ENCODE data around the gene TMPO. TPM values are rescaled to one million over a fixed set of nuclear protein-coding genes. Genes with fewer than 3 reads are reported as not detected.

TMPO gene
- total RNA-seq, 1 experiment from 2014 or later = 176 TPM

DNA sequence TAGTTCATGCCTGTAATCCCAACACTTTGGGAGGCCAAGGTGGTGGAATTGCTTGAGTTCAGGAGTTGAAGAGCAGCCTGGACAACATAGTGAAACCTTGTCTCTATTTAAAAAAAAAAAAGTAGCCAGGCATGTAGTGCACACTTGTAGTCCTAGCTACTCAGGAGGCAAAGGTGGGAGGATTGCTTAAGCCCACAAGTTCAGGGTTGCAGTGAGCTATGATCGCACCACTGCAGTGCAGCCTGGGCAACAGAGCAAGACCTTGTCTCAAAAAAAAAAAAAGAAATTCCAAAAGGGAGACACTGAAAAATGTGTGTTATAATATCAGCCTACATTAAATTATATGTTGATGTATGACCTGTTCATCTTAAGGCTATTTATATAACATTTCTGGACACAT is 14.7 kb downstream of the TMPO start (continued):
- TF ChIP-seq ZNF263 (CRISPR knock-in tag; IDR thresholded peaks at IDR 0.05; ENCODE audit: low read depth) (no peak), OVOL2 (CRISPR knock-in tag; IDR thresholded peaks at IDR 0.05; ENCODE audit: borderline replicate concordance) (no peak), SMAD3 (CRISPR knock-in tag; IDR thresholded peaks at IDR 0.05; ENCODE audit: borderline replicate concordance) (no peak), ZSCAN18 (CRISPR knock-in tag; IDR thresholded peaks at IDR 0.05) (no peak), FOXK1 (CRISPR knock-in tag; IDR thresholded peaks at IDR 0.05) (no peak), SOX15 (CRISPR knock-in tag; IDR thresholded peaks at IDR 0.05) (no peak), CREM (CRISPR knock-in tag; IDR thresholded peaks at IDR 0.05) (no peak), GRHL2 (CRISPR knock-in tag; IDR thresholded peaks at IDR 0.05; ENCODE audit: insufficient replicate concordance, severe bottlenecking) (no peak), RELA (CRISPR knock-in tag; IDR thresholded peaks at IDR 0.05; ENCODE audit: borderline replicate concordance) (no peak)
- TF ChIP-seq, protein P1, sequence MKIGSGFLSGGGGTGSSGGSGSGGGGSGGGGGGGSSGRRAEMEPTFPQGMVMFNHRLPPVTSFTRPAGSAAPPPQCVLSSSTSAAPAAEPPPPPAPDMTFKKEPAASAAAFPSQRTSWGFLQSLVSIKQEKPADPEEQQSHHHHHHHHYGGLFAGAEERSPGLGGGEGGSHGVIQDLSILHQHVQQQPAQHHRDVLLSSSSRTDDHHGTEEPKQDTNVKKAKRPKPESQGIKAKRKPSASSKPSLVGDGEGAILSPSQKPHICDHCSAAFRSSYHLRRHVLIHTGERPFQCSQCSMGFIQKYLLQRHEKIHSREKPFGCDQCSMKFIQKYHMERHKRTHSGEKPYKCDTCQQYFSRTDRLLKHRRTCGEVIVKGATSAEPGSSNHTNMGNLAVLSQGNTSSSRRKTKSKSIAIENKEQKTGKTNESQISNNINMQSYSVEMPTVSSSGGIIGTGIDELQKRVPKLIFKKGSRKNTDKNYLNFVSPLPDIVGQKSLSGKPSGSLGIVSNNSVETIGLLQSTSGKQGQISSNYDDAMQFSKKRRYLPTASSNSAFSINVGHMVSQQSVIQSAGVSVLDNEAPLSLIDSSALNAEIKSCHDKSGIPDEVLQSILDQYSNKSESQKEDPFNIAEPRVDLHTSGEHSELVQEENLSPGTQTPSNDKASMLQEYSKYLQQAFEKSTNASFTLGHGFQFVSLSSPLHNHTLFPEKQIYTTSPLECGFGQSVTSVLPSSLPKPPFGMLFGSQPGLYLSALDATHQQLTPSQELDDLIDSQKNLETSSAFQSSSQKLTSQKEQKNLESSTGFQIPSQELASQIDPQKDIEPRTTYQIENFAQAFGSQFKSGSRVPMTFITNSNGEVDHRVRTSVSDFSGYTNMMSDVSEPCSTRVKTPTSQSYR (CRISPR knock-in tag; IDR thresholded peaks at IDR 0.05) = no peak

DNA sequence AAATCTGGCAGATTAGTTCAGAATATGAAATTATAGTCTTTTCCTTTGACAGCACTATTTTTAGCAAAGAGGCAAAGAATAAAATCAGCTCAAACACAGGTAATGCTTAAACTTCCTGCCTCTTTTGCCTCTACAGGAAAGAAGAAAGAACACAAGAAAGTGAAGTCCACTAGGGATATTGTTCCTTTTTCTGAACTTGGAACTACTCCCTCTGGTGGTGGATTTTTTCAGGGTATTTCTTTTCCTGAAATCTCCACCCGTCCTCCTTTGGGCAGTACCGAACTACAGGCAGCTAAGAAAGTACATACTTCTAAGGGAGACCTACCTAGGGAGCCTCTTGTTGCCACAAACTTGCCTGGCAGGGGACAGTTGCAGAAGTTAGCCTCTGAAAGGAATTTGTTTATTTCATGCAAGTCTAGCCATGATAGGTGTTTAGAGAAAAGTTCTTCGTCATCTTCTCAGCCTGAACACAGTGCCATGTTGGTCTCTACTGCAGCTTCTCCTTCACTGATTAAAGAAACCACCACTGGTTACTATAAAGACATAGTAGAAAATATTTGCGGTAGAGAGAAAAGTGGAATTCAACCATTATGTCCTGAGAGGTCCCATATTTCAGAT is 17.4 kb downstream of the TMPO start:
- no peaks in the 10 kb centered on the region for H3K9me3 Mint-ChIP-seq
- ChIA-PET CTCF (interaction anchor here (0.6 to 2.8 kb wide), 15 partner anchors 8 to 267 kb away, joined by 3 to 23 read pairs (median 4); partner anchors contain the start of gene SLC25A3), POLR2A (no interaction called here)
- TF ChIP-seq CTCF (IDR thresholded peaks at IDR 0.05) (peak; percentile 68), MYBL2 (CRISPR knock-in tag; IDR thresholded peaks at IDR 0.05) (no peak)
- no peak overlapping the region for H3K4me3 Mint-ChIP-seq
- H3K27ac Mint-ChIP-seq = no peak overlapping the region
- no peaks in the 10 kb centered on the region for H3K27me3 Mint-ChIP-seq (ENCODE audit: low read depth)
- peaks cover 72% of the 10 kb centered on the region for H3K36me3 Mint-ChIP-seq
- DNase-seq (ENCODE audit: low spot score) (no peak), ATAC-seq (peak; percentile 83)
- no peaks in the 10 kb centered on the region for H3K4me1 Mint-ChIP-seq

DNA sequence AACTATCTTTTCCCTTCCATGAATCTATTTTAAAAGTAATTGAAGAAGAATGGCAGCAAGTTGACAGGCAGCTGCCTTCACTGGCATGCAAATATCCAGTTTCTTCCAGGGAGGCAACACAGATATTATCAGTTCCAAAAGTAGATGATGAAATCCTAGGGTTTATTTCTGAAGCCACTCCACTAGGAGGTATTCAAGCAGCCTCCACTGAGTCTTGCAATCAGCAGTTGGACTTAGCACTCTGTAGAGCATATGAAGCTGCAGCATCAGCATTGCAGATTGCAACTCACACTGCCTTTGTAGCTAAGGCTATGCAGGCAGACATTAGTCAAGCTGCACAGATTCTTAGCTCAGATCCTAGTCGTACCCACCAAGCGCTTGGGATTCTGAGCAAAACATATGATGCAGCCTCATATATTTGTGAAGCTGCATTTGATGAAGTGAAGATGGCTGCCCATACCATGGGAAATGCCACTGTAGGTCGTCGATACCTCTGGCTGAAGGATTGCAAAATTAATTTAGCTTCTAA is 18.4 kb downstream of the TMPO start:
- POLR2A ChIA-PET = no interaction called here
- no peaks in the 10 kb centered on the region for H3K27me3 Mint-ChIP-seq (ENCODE audit: low read depth)
- H3K4me1 Mint-ChIP-seq = no peaks in the 10 kb centered on the region
- H3K27ac Mint-ChIP-seq = peak overlapping the region; percentile 32; the same call in 1 of the 2 replicates
- DNase-seq (ENCODE audit: low spot score) = no peak
- no peaks in the 10 kb centered on the region for H3K9me3 Mint-ChIP-seq
- H3K36me3 Mint-ChIP-seq = peaks cover 74% of the 10 kb centered on the region
- CTCF ChIA-PET = interaction anchor here (0.6 to 2.8 kb wide), 4 partner anchors 28 to 265 kb away, joined by 3 to 23 read pairs (median 7); no protein-coding TSS in a partner anchor
- ATAC-seq = no peak
- H3K4me3 Mint-ChIP-seq = no peak overlapping the region
- no peak for TF ChIP-seq NFYB (CRISPR knock-in tag; conservative IDR thresholded peaks at IDR 0.05; ENCODE audit: low read depth)
- no peak for TF ChIP-seq NR3C1 (CRISPR knock-in tag; conservative IDR thresholded peaks at IDR 0.05; ENCODE audit: low read depth)
- TF ChIP-seq E2F4 (CRISPR knock-in tag; IDR thresholded peaks at IDR 0.05; ENCODE audit: borderline replicate concordance, low read depth) = no peak
- TF ChIP-seq GABPB1 (CRISPR knock-in tag; IDR thresholded peaks at IDR 0.05) = peak; percentile 88

All from WTC11 (cell line).